Fibroblast of skin of left biceps (primary cell): ENCODE measurements around the gene TUB.

Experiments
- DNase-seq, 2 experiments: peaks; one replicate each; pipeline ENCODE4 v3.0.0-alpha.2; 2013; ENCODE audit warnings: low read depth in 2 of 2

TUB gene

DNA sequence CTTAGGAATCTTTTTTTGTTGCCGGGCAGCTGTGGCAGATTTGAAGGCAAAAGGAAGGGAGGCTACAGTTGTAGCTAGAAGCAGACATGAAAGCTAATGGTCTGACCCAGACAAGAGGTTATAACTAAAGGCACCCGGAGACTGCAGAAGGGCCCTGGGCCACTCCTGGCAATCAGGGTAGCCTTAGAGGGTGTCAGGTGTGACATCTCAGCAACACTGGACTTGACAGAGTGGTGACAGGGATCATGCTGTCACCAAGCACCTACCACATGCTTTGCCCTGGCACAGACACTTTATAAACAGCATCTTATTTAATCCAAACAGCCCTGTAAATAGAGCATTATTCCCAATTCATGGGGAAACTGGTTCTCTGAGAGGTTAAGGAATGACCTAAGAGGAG, 25.7 kb downstream of the TUB start:
- DNase-seq, result no peak

GRCh38 chr11:8107642-8108041, 26.6 kb downstream of the TUB start:
- DNase-seq, result no peak

DNA sequence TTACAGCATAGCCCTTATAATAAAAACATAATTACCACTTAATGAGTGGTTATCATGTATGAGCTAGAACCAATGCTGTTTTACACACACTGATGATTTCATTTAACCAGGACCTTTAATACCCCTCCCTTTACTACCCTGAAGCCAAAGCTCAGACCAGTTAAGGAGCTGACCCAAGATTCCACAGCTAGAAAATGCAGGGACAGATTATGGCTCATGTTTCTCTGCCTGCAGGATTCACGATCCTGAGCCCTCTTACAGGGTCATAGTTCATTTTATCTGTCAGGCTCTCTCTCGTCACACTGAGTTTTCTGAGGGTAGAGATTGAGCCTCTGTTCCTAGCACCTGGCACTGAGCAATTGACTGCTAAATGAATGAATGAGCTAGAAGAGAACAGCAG, 27.4 kb downstream of the TUB start:
- DNase-seq, result no peak

GRCh38 chr11:8109675-8110074, 28.7 kb downstream of the TUB start:
- no peak for DNase-seq

GRCh38 chr11:8110396-8110795, 29.4 kb downstream of the TUB start:
- no peak for DNase-seq

DNA sequence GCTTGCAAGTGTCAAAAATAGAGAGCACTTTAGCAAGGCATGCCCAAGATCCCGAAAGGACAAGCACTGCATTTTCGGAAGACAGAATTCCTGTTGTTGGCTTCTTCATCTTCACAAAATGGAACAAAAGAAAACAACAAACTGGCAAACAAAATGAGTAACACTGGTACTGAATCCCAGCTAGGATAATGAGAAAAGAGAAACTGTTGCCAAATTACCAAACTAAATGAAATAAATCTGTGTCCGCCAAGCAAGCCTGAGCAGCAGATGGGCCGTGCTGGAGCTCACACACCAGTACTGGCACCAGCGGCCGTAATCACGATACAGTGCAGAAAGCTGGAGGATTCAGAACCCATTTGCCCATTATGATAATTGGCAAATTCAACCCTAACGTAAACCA, 30.6 kb downstream of the TUB start:
- DNase-seq, result no peak

GRCh38 chr11:8122173-8122764, 41.3 kb downstream of the TUB start:
- DNase-seq, result no peak

- DNase-seq, result no peak
These were observed 45.8 kb downstream of the TUB start for GRCh38 chr11:8126649-8127289.

DNA sequence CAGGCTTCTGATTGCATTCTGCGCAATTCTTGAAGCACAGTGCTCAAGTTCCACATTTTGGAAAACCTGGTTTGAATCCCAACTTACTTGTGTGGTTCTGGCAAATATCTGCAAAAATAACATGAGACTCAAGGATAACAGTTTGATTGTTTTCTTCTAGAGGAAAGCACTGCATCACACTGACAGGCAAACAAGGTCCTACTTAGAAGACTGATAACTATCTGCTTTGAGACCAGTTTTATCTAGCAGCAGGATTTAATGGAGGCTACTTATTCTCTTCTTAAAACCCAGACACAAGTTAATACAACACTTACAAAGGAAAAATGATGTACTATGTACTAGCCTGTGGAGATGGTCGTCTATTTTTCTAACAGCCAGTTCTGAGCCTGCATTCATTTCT, 46.4 kb downstream of the TUB start:
- no peak for DNase-seq

DNA sequence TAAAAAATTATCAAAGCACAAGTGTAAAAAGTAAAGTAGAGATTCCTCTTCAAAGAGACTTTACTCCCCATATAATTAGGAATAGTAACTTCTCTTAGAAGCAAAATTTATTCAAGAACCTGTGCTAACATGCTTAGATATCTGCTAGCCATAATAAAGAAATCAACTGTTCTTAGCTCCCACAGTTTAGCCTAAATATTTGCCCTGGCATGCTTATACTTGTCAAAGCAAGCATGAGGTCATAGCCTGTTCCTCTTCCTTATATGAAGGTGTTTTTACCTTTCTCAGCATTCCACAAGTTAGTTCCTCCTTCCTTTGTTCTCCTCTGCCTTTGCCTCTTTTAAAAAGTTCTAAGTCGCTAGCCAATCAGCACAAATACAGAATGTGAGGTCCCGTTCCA, 57.5 kb downstream of the TUB start:
- DNase-seq, result no peak

DNA sequence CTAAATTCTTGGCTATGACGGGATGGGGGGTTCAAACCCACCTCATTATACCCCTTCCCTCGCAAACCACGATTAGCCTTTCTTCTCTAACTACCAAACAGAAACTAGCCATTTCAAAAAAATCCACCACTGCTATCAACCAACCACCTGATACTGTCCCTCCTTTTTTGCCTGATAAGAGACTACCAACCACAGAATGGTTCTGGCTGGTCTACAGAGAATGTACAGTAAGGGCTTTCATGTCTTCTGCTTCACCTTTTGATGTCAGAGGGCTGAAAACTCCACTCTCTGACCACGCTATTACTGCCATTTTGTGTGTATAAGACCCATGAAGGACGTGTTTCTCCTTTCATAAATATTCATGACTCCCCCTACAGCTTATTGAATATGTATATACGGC, 68.7 kb downstream of the TUB start:
- DNase-seq, result no peak
